TTC549 (cell line): ENCODE measurements around the gene EPHB1.
"Not testable (repeated sequence)": the region's sequence is repeated elsewhere in the genome, so short reads cannot be mapped to it uniquely, and the experiment has no call there.

Source experiments
- FAIRE-seq: peaks from 2 replicates; lab custom pipeline; 2012; peaks lifted over from hg19 to GRCh38; lab: Jason Lieb, UNC

The EPHB1 gene

GRCh38 chr3:134956844-134957243, 161.8 kb downstream of the EPHB1 start:
- no peak for FAIRE-seq

DNA sequence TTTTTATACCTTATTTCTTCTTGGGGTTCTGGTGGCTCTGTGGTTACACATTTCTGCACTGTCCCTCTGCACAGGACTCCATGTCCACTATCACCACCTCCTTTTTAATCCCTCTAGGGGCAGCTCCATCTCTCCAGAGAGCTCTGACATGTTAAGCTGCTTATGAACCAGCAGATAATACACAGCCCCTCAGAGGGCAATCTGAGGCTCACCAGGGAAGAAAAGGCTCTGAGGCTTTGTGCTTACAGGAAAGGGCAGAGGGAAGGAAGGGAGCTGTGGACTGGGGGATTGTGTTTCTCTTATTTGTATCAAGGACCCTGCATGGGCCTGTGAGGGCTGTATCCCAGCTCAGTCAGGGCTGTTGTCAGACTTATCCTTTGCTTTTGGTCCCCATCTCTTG, 164.5 kb downstream of the EPHB1 start:
- FAIRE-seq: no peak

GRCh38 chr3:134964226-134964625, 169.2 kb downstream of the EPHB1 start:
- no peak for FAIRE-seq

DNA sequence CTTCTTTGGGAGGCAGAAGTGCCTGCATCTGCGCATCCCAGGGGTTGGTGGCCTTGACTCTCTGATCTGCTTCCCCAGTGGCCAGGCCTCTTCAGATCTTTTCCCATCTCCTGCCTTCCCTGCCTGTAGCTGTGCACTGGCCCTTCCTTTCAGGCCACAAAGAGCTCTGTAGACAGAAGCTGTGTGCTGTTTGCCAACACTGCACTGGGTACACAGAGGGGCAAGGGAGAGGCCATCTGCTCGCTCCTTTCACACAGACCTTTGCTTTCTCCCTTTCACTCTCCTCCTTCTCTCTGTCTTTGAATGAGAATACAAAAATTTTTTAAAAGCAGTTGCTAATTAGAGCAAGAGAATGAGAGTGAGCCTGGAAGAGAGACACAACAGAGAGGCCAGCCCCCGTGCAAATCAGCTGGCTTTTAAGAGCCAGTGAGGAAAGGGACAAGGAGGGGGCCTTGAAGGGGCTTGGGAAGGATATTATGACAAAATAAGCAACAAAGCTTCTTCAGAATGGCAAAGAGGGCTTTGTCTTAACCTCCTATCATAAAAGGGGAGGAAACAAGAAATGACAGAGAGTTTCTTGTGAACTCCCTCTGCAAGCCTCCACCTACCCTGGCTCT, 170.9 kb downstream of the EPHB1 start:
- no peak for FAIRE-seq

DNA sequence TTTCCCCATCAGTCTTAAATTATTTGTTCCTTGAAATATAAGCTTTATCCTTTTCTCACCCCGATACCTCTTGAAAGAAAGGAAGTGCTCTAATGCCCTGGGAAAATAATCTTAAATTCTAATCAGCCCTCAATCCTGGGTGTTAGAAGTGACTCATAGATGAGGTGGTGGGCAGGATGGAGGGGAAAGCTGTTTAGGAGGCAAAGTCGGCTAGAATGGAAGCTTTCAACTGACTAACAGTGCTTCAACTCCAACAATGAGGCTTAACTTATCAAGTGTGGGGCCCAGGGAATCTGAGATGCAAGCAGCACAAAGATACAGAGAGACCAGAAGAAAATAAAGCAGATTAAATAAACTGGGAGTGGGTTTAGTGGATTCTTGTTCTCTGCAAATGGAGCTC, 175.8 kb downstream of the EPHB1 start:
- FAIRE-seq: no peak

GRCh38 chr3:134971306-134971705, 176.2 kb downstream of the EPHB1 start:
- no peak for FAIRE-seq

DNA sequence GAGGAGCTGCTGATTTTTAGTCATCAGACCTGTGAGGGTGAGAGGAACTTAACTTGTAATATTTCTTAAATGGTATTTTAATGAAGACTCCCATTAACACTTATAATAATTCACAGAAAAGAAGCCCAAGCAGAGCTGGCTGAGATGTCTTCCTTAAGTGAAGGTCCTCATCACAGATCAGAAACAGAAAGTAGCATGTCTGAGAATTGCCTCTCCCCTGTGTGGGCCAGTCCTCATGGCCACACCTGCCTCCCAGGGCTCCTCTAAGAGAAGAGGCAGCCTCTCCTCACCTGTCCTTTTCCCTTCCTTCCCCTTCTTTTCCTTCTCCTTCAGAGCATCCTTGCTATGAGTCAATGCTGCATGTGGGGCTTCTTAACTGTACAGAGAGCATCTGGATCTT, 176.8 kb downstream of the EPHB1 start:
- not testable (repeated sequence) for FAIRE-seq

GRCh38 chr3:134972836-134973455, 177.9 kb downstream of the EPHB1 start:
- no peak for FAIRE-seq

DNA sequence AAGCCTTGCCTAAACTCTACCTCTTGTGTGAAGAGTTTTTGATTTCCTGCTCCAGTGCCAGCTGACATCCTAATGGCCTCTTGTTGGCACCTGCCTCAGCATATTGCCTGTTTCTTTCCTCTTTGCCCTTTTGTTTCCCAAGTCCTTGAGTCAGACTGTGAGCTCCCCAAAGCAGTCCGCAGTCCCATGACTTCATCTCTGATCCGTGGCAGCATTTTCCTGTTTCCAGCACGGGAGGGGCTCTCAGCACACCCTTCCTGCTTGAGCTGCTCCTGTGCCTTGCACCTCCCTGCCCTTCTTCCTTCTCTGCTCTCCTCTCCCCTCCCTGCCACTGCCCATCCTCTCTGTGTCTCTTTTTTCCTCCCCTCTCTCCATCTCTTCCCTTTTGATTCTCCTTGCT, 179.6 kb downstream of the EPHB1 start:
- FAIRE-seq: no peak

DNA sequence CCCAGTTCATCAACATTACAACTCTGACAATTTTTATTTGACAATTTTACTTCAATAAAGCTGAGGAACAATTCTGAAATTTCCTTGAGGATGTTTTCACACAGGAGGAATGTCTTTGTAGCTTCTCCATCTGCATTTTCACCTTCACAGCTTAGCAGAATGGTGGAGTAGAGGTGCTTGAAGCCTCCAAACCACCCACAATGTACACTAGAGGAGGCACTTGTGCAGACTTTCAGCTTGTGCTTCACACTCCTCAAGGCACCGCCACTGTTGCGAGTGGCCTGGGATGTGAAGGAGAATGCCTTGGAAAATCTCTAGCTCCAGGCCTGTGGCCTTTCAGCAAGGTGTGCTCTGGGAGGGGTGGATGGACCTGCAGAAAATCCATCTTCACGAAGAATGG, 181.9 kb downstream of the EPHB1 start:
- FAIRE-seq: no peak

- FAIRE-seq: no peak
These were observed 183.6 kb downstream of the EPHB1 start for GRCh38 chr3:134978658-134979057.

DNA sequence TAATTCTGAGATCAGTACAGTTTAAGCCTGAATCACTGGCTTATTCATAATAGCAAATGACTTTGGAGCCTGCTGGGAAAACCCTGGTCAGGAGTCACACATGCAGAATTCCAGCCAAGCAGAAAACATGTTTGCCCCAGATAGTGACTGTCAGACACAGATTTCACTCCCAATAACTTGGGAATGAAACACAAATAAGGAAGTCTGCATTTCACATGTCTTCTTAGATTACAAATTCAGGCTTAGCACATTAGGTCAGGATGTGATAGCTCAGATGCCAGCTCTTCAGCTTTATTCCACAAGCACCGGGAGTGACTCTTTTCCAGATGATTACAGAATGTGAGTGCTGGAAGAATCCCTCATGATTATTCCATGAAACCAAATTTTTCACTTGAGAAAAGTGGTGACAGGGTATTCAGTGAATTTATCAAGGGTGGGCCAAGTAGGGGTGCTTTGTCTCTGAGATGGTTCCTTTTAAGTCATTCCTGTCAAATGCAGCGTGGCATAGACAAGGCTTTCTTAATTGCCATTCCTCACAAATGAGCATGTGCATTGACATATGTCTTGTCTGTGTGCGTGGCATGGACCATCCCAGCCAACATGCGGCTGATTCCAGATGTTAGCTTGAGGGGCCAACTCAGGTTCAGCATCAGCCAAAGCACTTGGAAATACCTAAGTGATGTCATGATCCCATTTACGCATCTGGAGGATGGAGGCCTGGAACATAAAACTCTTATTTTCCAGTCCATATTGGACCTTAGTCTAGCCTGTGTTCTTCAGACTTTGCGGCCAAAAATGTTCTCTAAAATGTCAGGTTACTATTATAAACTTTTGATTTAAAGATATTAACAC, 191.0 kb downstream of the EPHB1 start:
- no peak for FAIRE-seq

- FAIRE-seq: no peak
These were observed 193.6 kb downstream of the EPHB1 start for GRCh38 chr3:134988666-134989065.

DNA sequence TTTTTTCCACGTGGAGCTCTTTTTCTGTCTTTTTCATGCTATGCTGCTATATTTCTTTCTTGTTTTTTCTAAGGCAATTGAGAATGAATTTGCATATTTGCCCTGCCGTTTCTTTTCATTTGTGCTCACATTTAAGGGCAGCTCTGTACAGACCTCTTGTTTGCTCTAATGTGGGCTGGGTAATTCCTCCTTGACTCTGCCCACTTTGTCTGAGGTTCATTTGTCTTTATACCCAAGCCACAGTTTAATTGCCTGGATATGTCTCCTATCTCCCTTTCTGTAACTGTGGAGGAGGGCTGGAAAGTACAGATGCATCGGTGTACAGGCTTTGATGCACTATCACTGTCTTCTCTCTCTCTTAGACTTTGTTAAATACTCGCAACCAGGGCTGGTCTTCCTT, 195.9 kb downstream of the EPHB1 start:
- no peak for FAIRE-seq

DNA sequence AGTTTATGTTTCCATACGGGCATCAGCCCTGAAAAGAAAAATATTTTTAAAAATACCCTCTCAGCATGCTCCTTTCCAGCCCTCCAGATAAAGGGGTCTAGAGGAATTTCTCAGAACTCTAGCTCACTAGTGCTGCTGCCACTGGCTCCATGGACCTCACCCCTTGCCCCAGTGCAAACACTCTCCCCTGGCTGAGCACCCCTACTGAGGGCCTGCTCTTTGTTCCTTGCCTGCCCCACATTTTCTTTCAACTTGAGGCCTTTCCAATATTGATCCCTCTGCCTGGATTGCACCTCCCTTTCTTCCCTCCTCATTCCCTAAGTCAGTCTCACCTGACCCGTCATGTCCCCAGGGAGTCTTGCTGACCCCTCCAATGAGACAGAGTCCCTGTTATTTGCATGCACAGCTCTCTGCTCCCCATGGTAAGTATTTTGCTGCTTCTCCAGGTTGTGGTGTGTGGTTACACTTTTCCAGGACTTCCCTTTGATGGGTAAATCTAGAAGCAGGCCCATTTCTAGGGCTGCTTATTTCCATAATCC, 196.5 kb downstream of the EPHB1 start:
- FAIRE-seq: no peak

GRCh38 chr3:134992180-134992579, 197.1 kb downstream of the EPHB1 start:
- no peak for FAIRE-seq

- FAIRE-seq: no peak
These were observed 197.5 kb downstream of the EPHB1 start for GRCh38 chr3:134992586-134992985.

- no peak for FAIRE-seq
These were observed 198.0 kb downstream of the EPHB1 start for GRCh38 chr3:134993011-134993410.

DNA sequence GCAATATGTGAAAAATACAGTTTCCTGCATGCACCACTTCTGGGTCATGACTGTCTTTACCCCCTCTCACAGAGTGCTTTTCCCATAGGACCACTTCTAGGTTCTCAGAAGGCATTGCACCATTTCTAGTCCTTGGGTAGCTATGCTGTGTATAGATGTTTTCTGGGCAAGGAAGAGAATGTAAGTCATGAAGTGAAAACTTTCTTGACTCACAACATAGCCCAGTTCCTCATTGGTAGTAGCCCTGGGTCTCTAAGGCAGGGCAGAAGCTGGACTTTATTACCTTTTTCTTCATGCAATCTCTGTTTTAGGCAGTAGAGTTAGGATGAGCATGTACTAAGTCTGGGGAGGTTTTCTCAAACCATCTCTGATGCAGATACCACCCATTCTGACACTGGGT, 203.1 kb downstream of the EPHB1 start:
- no peak for FAIRE-seq

DNA sequence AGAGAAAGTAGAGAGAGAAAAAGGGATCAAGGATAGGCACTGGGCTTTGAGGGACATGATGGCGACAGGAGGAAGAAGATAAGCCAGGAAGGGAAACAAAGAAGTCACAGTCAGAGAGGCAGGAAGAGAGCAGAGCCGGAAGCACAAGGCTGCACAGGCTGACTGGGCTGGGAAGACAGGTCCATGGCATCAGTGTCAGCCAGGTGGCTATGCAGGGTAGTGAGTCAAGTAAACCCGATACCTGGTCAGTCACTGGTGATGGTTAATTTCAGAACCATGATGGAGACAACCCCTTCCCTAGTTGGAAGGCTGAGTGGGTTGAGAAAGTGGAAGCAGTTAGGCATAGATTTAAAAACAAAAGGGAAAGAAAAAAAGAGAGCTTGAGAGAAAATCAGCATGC, 203.8 kb downstream of the EPHB1 start:
- FAIRE-seq: no peak

- no peak for FAIRE-seq
These were observed 205.4 kb downstream of the EPHB1 start for GRCh38 chr3:135000465-135000864.

GRCh38 chr3:135005616-135006015, 210.6 kb downstream of the EPHB1 start:
- FAIRE-seq: not testable (repeated sequence)

DNA sequence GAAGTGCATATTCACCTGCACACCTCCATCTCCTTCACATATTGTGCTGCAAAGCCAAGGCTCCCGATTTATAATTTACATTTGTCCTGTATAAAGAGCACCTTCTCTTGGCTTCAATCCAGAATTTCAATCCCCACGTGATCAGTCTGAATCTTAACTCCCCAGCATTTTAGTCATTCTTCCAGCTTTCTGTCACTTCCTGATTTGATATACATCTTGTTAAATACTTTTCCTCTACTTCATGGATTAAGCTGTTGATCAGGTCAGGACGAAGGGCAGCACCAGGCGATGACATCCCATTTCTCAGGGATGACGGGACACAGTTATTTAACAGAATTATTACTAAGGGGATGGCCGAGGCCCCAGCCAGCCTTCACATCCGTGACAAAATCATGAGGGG, 212.5 kb downstream of the EPHB1 start:
- no peak for FAIRE-seq
